Measurements from ENCODE around the gene AGXT2.

GRCh38 chr5:35089334-35090314 is 41.9 kb upstream of the AGXT2 start:
- no peak for TF ChIP-seq POLR2AphosphoS5 (IDR thresholded peaks at IDR 0.05)
- peak in 5 of 6 experiments; percentile 58 to 78 (median 69) for TF ChIP-seq CTCF (IDR thresholded peaks at IDR 0.05)
- no peak for TF ChIP-seq POLR2A (IDR thresholded peaks at IDR 0.05)
